ENCODE results near the gene CDRT15L2.
"Not testable (repeated sequence)": the region's sequence is repeated elsewhere in the genome, so short reads cannot be mapped to it uniquely, and the experiment has no call there.

DNA sequence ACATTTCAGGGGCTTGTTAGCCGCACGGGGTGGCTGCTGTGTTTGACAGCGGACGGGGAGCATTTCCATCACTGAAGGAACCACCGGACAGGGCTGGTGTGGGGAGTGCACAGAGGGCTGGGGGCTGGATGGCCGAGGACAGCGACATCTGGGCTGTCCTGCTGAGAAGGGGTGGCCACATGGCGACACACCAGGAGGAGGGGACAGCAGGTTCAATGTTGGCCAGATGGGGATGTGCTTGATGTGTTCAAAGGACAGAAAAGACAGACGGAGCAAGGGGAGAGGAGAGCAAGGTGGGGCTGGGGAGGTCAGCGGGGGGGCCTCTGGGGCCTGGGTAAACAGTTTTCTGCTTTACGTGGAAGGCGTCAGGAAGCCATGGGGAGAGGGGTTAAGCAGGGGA is 12.8 kb upstream of the CDRT15L2 start:
- TF ChIP-seq, protein P1, sequence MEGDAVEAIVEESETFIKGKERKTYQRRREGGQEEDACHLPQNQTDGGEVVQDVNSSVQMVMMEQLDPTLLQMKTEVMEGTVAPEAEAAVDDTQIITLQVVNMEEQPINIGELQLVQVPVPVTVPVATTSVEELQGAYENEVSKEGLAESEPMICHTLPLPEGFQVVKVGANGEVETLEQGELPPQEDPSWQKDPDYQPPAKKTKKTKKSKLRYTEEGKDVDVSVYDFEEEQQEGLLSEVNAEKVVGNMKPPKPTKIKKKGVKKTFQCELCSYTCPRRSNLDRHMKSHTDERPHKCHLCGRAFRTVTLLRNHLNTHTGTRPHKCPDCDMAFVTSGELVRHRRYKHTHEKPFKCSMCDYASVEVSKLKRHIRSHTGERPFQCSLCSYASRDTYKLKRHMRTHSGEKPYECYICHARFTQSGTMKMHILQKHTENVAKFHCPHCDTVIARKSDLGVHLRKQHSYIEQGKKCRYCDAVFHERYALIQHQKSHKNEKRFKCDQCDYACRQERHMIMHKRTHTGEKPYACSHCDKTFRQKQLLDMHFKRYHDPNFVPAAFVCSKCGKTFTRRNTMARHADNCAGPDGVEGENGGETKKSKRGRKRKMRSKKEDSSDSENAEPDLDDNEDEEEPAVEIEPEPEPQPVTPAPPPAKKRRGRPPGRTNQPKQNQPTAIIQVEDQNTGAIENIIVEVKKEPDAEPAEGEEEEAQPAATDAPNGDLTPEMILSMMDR (IDR thresholded peaks at IDR 0.05) = not testable (repeated sequence)
- TF ChIP-seq POLR2A (IDR thresholded peaks at IDR 0.05) = not testable (repeated sequence)
